ENCODE measurements around the gene LRMDA. TPM values are rescaled to one million over a fixed set of nuclear protein-coding genes. Genes with fewer than 3 reads are reported as not detected.

Gene LRMDA
- total and polyA plus RNA-seq, 2 of the 8 experiments (the other 6 are each of a cell fraction or from before 2014, with no cell fraction given): 0.86 to 2.8 TPM

GRCh38 chr10:75720157-75720556 lies 288.7 kb downstream of the LRMDA start:
- no peak overlapping the region for H3K23ac ChIP-seq (ENCODE audit: insufficient read length)
- H3K18ac ChIP-seq (ENCODE audit: extremely low read depth, low read length): no peak overlapping the region
- peaks cover 0 to 4% (median 3%) of the 10 kb centered on the region in 4 experiments; a peak in 4 of 7 replicates for H3K4me1 ChIP-seq (replicated peaks in 1 of 4; ENCODE audit: control insufficient read depth in 3 of 4, insufficient read depth in 4 of 4, low read length in 3 of 4)
- no peak overlapping the region for H3K56ac ChIP-seq (replicated peaks; ENCODE audit: insufficient read length, low read depth, low read length)
- H3K27me3 ChIP-seq (replicated peaks in 1 of 4; ENCODE audit: control insufficient read depth in 3 of 4, extremely low read depth in 1 of 4, insufficient read depth in 3 of 4, low read length in 3 of 4): no peaks in the 10 kb centered on the region
- H4K20me1 ChIP-seq (replicated peaks in 1 of 2; ENCODE audit: control insufficient read depth in 1 of 2, insufficient read depth in 2 of 2, low read length in 2 of 2): no peaks in the 10 kb centered on the region
- no peak overlapping the region for H4K5ac ChIP-seq (ENCODE audit: insufficient read length, low read depth, low read length)
- H3K4me2 ChIP-seq (ENCODE audit: insufficient read depth in 1 of 2, low read depth in 2 of 2, low read length in 2 of 2): no peak overlapping the region
- H4K91ac ChIP-seq (replicated peaks; ENCODE audit: insufficient read length, low read length): no peak overlapping the region
- no peaks in the 10 kb centered on the region for H3K79me2 ChIP-seq (ENCODE audit: control insufficient read depth in 1 of 2, insufficient read depth in 2 of 2, low read length in 2 of 2)
- H2AFZ ChIP-seq (ENCODE audit: low read length): no peak overlapping the region
- H3K4ac ChIP-seq (replicated peaks; ENCODE audit: insufficient read length, low read depth, low read length): no peak overlapping the region
- H3K9ac ChIP-seq (replicated peaks in 1 of 4; ENCODE audit: extremely low read depth in 1 of 4, low read depth in 3 of 4, low read length in 3 of 4): no peak overlapping the region
- H3K79me1 ChIP-seq (ENCODE audit: low read depth, low read length): no peaks in the 10 kb centered on the region
- H2BK5ac ChIP-seq (ENCODE audit: low read depth, low read length): no peak overlapping the region
- H2BK120ac ChIP-seq (replicated peaks; ENCODE audit: low read depth, low read length): no peak overlapping the region
- CTCF ChIA-PET (ENCODE audit: partially characterized antibody): interaction anchor here (0.8 kb wide), 1 partner anchor 1285 kb away, joined by 3 read pairs; no protein-coding TSS in a partner anchor
- POLR2A ChIA-PET (ENCODE audit: partially characterized antibody): no interaction called here
- FAIRE-seq: no peak
- H4K8ac ChIP-seq (ENCODE audit: extremely low read depth, insufficient read depth, low read length): no peak overlapping the region
- H3K27ac ChIP-seq (ENCODE audit: low read depth, low read length): no peak overlapping the region
- no peaks in the 10 kb centered on the region for H3K9me3 ChIP-seq (ENCODE audit: insufficient read depth in 2 of 2, low read depth in 1 of 2, low read length in 1 of 2)
- no peak overlapping the region for H2AK5ac ChIP-seq (ENCODE audit: low read depth, low read length)
- no peaks in the 10 kb centered on the region for H3K36me3 ChIP-seq (ENCODE audit: control insufficient read depth in 2 of 4, insufficient read depth in 4 of 4, low read length in 3 of 4)
- no peaks in the 10 kb centered on the region; the same call in 1 of the 2 replicates for H3K23me2 ChIP-seq (ENCODE audit: low read depth, low read length)
- no peak overlapping the region for H2BK20ac ChIP-seq (ENCODE audit: low read length)
- WGBS, 2 experiments (ENCODE audit: extremely low coverage in 1 of 2, insufficient coverage in 1 of 2, insufficient read length in 1 of 2, insufficient replicate concordance in 2 of 2, low coverage in 1 of 2, low lambda C conversion rate in 2 of 2, missing lambda C conversion rate in 1 of 2): 86% methylated on average over 7 of the region's 7 CpGs; no CpG with 5 or more reads in 1 of the 2 experiments
- no peak overlapping the region for H2BK12ac ChIP-seq (ENCODE audit: low read depth, low read length)
- H3K14ac ChIP-seq (ENCODE audit: insufficient read length): no peak overlapping the region
- no peak overlapping the region for H3K4me3 ChIP-seq (ENCODE audit: extremely low read depth in 1 of 4, insufficient read depth in 2 of 4, low read depth in 3 of 4, low read length in 4 of 4)
- no peak overlapping the region for H2BK15ac ChIP-seq (ENCODE audit: low read length)
- DNase-seq (ENCODE audit: low read depth in 1 of 2, low spot score in 2 of 2): no peak
